K562 (cell line): ENCODE measurements around the gene CRLF1. TPM values are rescaled to one million over a fixed set of nuclear protein-coding genes. Genes with fewer than 3 reads are reported as not detected.

ENCODE experiments used
- HLTF ChIP-seq: fragments of 450-650 bp; IDR thresholded peaks from 2 replicates; pipeline ENCODE4 v1.6.1; 2016
- HSF4 ChIP-seq: fragments of 250-450 bp; sonication (Bioruptor Pico); IDR thresholded peaks from 2 replicates; pipeline ENCODE4 v2.1.2; 2022; ENCODE audit warnings: mild to moderate bottlenecking, moderate library complexity, borderline replicate concordance
- MYC ChIP-seq, 2 experiments: fragments of 250-450 bp in 1 of 2; sonication (Bioruptor Pico) in 1 of 2; IDR thresholded peaks; 2 replicates each; pipeline versions ENCODE4 v1.5.1 to v1.6.1; 2012 to 2021; ENCODE audit warnings: low read depth in 2 of 2, borderline replicate concordance in 1 of 2, improper control_type of control experiment in 1 of 2, low read length in 1 of 2, mild to moderate bottlenecking in 1 of 2, moderate library complexity in 1 of 2
- NR3C1 ChIP-seq: sonication (generic); formaldehyde crosslinking; IDR thresholded peaks from 2 replicates; pipeline ENCODE4 v1.8.1; 2022; ENCODE audit warnings: missing genetic modification reagents
- SIN3B ChIP-seq: fragments of 450-650 bp; IDR thresholded peaks from 2 replicates; pipeline ENCODE4 v1.6.1; 2017; ENCODE audit warnings: low read depth, mild to moderate bottlenecking, moderate library complexity
- polyA plus RNA-seq, 8 experiments: library from polyadenylated mRNA; depleted of rRNA in 4 of 8; stranded (reverse) in 5 of 8; unstranded in 3 of 8; fragments of >200 nt; fragmentation: Nextera tagmentation in 2 of 8; fragmentation: Illumina TruSeq in 1 of 8; extraction: Ambion mirVana in 2 of 8; extraction: Trizol in 1 of 8; gene quantifications; 2 replicates each; pipeline versions ENCODE4 v1.2.1 to v1.2.3, GENCODE V29; 2011 to 2014; ENCODE audit warnings: inconsistent platforms in 1 of 8, missing spikeins in 1 of 8
- total RNA-seq, 7 experiments: library from RNA; depleted of rRNA in 6 of 7; stranded (reverse); fragments of >200 nt in 6 of 7; fragmentation: Illumina TruSeq in 2 of 7; extraction: Trizol in 2 of 7; gene quantifications; 2 replicates each; pipeline versions ENCODE4 v1.2.1 to v1.2.3, GENCODE V29; 2011 to 2021; ENCODE audit warnings: low replicate concordance in 1 of 7
- TF ChIP-seq, protein P1 (sequence below), 2 experiments: fragments of 450-650 bp; IDR thresholded peaks; 2 replicates each; pipeline ENCODE4 v1.6.1; 2016; ENCODE audit warnings: mild to moderate bottlenecking in 2 of 2, borderline replicate concordance in 1 of 2, low read depth in 1 of 2, moderate library complexity in 1 of 2
- TF ChIP-seq, protein P2 (sequence below): fragments of 250-450 bp; sonication (Bioruptor Pico); IDR thresholded peaks from 2 replicates; pipeline ENCODE4 v1.8.0; 2021; ENCODE audit warnings: moderate library complexity, mild to moderate bottlenecking, inconsistent platforms
- TF ChIP-seq, protein P3 (sequence below): fragments of 450-650 bp; conservative IDR thresholded peaks from 2 replicates; pipeline ENCODE4 v1.6.1; 2016; ENCODE audit warnings: missing genetic modification characterization, low read depth, mild to moderate bottlenecking, control low read depth, missing compliant biosample characterization
- TF ChIP-seq, protein P4 (sequence below): IDR thresholded peaks from 2 replicates; pipeline ENCODE4 v1.6.1; 2011; ENCODE audit not compliant: insufficient read length; ENCODE audit errors: extremely low read depth

Gene CRLF1
- total and polyA plus RNA-seq, 9 of the 15 experiments (the other 6 are each of a cell fraction or from before 2014, with no cell fraction given) = 0.85 to 3.6 (median 1.7) TPM

DNA sequence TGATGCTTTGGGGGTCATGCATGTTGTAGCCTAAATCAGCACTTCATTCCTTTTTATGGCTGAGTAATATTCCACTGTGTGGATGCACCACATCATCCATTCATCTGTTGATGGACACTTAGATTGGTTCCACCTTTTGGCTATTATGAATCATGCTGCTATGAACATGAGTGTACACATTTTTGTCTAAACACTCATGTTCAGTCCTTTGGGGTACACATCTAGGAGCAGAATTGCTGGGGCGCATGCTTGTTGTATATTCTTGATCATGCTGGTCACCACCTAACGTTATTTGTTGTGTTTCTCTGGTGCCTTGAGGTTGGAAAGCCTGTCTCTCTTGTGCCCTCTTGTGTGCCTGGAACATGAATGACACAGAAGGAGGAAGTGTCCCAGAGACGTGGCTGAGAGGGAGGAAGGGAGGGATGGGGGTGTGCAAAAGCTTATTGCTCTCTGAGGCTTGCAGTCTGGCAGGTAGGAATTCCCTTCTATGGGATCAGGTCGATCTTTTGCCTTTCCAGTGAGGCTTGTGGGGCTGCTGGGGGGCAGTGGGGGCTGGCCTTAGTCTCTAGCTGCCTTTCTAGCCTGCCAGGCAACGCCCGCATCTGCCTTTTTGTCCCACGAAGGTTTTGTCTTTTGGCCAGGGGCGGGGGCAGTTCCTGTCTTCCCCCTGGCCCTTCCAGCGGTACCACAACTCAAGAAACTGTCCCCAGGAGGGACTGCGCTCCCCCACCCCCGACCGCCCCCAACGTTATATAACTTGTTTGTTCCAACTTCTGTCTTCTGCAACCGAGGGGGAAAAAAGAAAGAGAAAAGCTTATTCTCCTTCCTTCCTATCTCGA, 37.8 kb upstream of the CRLF1 start (continued):
- TF ChIP-seq, protein P1, sequence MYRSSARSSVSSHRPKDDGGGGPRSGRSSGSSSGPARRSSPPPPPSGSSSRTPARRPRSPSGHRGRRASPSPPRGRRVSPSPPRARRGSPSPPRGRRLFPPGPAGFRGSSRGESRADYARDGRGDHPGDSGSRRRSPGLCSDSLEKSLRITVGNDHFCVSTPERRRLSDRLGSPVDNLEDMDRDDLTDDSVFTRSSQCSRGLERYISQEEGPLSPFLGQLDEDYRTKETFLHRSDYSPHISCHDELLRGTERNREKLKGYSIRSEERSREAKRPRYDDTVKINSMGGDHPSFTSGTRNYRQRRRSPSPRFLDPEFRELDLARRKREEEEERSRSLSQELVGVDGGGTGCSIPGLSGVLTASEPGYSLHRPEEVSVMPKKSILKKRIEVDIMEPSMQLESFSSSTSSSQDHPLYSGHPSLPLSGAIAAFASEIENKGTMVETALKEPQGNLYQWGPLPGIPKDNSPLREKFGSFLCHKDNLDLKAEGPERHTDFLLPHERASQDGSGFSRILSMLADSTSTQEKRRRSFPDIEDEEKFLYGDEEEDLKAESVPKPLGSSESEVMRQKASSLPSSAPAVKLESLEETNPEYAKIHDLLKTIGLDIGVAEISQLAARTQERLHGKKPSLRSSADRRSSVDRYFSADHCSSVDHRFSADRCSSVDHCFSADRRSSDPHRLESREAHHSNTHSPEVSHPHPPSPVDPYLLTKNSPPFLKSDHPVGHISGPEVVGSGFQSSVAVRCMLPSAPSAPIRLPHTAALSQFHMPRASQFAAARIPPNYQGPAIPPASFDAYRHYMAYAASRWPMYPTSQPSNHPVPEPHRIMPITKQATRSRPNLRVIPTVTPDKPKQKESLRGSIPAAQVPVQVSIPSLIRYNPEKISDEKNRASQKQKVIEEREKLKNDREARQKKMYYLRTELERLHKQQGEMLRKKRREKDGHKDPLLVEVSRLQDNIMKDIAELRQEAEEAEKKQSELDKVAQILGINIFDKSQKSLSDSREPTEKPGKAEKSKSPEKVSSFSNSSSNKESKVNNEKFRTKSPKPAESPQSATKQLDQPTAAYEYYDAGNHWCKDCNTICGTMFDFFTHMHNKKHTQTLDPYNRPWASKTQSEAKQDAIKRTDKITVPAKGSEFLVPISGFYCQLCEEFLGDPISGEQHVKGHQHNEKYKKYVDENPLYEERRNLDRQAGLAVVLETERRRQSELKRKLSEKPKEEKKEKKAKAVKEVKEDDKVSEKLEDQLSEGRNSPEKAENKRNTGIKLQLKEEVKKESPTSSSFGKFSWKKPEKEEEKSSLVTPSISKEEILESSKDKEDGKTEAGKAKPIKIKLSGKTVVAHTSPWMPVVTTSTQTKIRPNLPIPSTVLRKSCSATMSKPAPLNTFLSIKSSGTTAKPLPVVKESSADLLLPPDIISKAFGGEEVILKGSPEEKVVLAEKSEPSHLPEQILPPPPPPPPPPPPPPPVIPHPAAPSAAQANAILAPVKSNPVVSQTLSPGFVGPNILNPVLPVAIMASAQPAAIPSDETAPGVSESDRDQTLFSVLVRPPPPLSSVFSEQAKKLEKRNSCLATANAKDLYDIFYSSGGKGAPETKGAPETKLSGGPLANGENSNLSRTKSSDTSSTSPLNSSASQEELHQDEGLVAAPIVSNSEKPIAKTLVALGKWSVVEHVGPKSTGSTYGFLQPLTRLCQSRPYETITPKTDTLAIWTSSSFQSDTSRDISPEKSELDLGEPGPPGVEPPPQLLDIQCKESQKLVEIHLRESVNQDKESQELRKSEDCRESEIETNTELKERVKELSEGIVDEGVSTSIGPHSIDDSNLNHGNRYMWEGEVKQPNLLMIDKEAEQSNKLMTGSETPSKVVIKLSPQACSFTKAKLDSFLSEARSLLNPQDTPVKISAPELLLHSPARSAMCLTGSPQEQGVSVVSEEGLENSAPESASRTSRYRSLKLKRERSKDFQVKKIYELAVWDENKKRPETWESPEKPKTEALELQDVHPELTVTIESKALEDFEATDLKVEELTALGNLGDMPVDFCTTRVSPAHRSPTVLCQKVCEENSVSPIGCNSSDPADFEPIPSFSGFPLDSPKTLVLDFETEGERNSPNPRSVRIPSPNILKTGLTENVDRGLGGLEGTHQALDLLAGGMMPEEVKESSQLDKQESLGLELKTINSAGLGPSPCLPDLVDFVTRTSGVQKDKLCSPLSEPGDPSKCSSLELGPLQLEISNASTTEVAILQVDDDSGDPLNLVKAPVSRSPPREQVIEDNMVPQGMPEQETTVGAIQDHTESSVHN (IDR thresholded peaks at IDR 0.05; ENCODE audit: borderline replicate concordance in 1 of 2, low read depth in 1 of 2) = no peak
- TF ChIP-seq, protein P2, sequence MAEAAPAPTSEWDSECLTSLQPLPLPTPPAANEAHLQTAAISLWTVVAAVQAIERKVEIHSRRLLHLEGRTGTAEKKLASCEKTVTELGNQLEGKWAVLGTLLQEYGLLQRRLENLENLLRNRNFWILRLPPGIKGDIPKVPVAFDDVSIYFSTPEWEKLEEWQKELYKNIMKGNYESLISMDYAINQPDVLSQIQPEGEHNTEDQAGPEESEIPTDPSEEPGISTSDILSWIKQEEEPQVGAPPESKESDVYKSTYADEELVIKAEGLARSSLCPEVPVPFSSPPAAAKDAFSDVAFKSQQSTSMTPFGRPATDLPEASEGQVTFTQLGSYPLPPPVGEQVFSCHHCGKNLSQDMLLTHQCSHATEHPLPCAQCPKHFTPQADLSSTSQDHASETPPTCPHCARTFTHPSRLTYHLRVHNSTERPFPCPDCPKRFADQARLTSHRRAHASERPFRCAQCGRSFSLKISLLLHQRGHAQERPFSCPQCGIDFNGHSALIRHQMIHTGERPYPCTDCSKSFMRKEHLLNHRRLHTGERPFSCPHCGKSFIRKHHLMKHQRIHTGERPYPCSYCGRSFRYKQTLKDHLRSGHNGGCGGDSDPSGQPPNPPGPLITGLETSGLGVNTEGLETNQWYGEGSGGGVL (CRISPR knock-in tag) = no peak
- TF ChIP-seq HLTF (no peak), MYC (IDR thresholded peaks at IDR 0.05; ENCODE audit: low read depth, low read length) (no peak), MYC (CRISPR knock-in tag; IDR thresholded peaks at IDR 0.05; ENCODE audit: borderline replicate concordance, low read depth) (no peak), HSF4 (CRISPR knock-in tag) (no peak), SIN3B (no peak), NR3C1 (CRISPR knock-in tag) (no peak)
- TF ChIP-seq, protein P3, sequence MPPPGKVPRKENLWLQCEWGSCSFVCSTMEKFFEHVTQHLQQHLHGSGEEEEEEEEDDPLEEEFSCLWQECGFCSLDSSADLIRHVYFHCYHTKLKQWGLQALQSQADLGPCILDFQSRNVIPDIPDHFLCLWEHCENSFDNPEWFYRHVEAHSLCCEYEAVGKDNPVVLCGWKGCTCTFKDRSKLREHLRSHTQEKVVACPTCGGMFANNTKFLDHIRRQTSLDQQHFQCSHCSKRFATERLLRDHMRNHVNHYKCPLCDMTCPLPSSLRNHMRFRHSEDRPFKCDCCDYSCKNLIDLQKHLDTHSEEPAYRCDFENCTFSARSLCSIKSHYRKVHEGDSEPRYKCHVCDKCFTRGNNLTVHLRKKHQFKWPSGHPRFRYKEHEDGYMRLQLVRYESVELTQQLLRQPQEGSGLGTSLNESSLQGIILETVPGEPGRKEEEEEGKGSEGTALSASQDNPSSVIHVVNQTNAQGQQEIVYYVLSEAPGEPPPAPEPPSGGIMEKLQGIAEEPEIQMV (tag) = no peak
- TF ChIP-seq, protein P4, sequence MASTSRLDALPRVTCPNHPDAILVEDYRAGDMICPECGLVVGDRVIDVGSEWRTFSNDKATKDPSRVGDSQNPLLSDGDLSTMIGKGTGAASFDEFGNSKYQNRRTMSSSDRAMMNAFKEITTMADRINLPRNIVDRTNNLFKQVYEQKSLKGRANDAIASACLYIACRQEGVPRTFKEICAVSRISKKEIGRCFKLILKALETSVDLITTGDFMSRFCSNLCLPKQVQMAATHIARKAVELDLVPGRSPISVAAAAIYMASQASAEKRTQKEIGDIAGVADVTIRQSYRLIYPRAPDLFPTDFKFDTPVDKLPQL = no peak
